OCI-LY1 (cell line): ENCODE data around the gene PTPRD.

Source experiments
- CTCF ChIP-seq: fragments of 200-600 bp; sonication (generic), shearing (Covaris generic); IDR thresholded peaks from 2 replicates; pipeline ENCODE4 v1.5.1; 2017; ENCODE audit warnings: mild to moderate bottlenecking, antibody characterized with exemption, low read length, moderate library complexity, mixed read lengths
- EZH2 ChIP-seq: fragments of 200-600 bp; sonication (generic), shearing (Covaris generic); IDR thresholded peaks from 2 replicates; pipeline ENCODE4 v1.8.0; 2017; ENCODE audit warnings: borderline replicate concordance, mixed run types, mild to moderate bottlenecking, antibody characterized with exemption, low read length, moderate library complexity, mixed read lengths

- TF ChIP-seq CTCF (no peak), EZH2 (no peak)
Observed at GRCh38 chr9:8727191-8727590, 1885.6 kb downstream of the PTPRD start.
